Endothelial cell of umbilical vein (primary cell): ENCODE measurements around the gene ZFYVE21. TPM values are rescaled to one million over a fixed set of nuclear protein-coding genes. Genes with fewer than 3 reads are reported as not detected.

ENCODE experiments used
- BruUV-seq: library from RNA; stranded (reverse); fragments of 400-500 nt; replicated peaks from 2 replicates; lab custom pipeline; 2021; lab: Mats Ljungman, UMichigan
- CTCF ChIA-PET: fragments of 300-600, 350-600 bp; sonication (Branson Sonifier 250); formaldehyde crosslinking; loops from one replicate; lab custom pipeline; 2021; ENCODE audit warnings: antibody characterized with exemption, inconsistent platforms; lab: Charles Lee
- POLR2A ChIA-PET: fragments of 300-600, 350-600 bp; sonication (Branson Sonifier 250); formaldehyde crosslinking; loops from one replicate; lab custom pipeline; 2021; ENCODE audit warnings: antibody characterized with exemption, inconsistent platforms; lab: Charles Lee
- DNase-seq: peaks from one replicate; pipeline ENCODE4 v3.0.0-alpha.2; 2011; ENCODE audit warnings: low read depth, low spot score
- FAIRE-seq: peaks from 2 replicates; lab custom pipeline; 2011; peaks lifted over from hg19 to GRCh38; lab: Jason Lieb, UNC
- H2AFZ ChIP-seq: 2 replicates; pipeline ENCODE4 v1.6.0; 2012; ENCODE audit warnings: low read depth, low read length, control low read depth, inconsistent platforms
- H3K27ac ChIP-seq: 2 replicates; pipeline ENCODE4 v1.5.1; 2011; ENCODE audit warnings: low read depth, mild to moderate bottlenecking, control low read depth, low read length, moderate library complexity; ENCODE audit not compliant: insufficient read depth
- H3K27me3 ChIP-seq, 2 experiments: 2 replicates each; pipeline versions ENCODE4 v1.6.0 to v1.6.1; 2011; ENCODE audit warnings: low read length in 2 of 2, mixed read lengths in 1 of 2; ENCODE audit not compliant: control insufficient read depth in 2 of 2, insufficient read depth in 2 of 2
- H3K36me3 ChIP-seq, 2 experiments: 2 replicates in 1 of 2; 3 replicates in 1 of 2; pipeline ENCODE4 v1.5.1; 2011; ENCODE audit warnings: low read length in 2 of 2, mild to moderate bottlenecking in 1 of 2, moderate library complexity in 1 of 2; ENCODE audit not compliant: control insufficient read depth in 2 of 2, insufficient read depth in 2 of 2; ENCODE audit errors: extremely low read depth in 1 of 2
- H3K4me1 ChIP-seq: 3 replicates; pipeline ENCODE4 v1.5.1; 2011; ENCODE audit warnings: mild to moderate bottlenecking, low read length; ENCODE audit not compliant: control insufficient read depth, insufficient read depth; ENCODE audit errors: extremely low read depth
- H3K4me2 ChIP-seq: 2 replicates; pipeline ENCODE4 v1.6.1; 2011; ENCODE audit warnings: low read length, control low read depth, mixed read lengths; ENCODE audit not compliant: insufficient read depth
- H3K4me3 ChIP-seq, 3 experiments: fragments of 200-600 bp in 1 of 3; sonication (generic), shearing (Covaris generic) in 1 of 3; replicated peaks in 1 of 3; 2 replicates each; pipeline ENCODE4 v1.5.1; 2011 to 2016; ENCODE audit warnings: control low read depth in 3 of 3, low read length in 3 of 3, mild to moderate bottlenecking in 2 of 3, inconsistent platforms in 1 of 3, low read depth in 1 of 3, moderate library complexity in 1 of 3; ENCODE audit not compliant: insufficient read depth in 1 of 3
- H3K79me2 ChIP-seq: 2 replicates; pipeline ENCODE4 v1.6.0; 2012; ENCODE audit warnings: low read length, inconsistent platforms; ENCODE audit not compliant: control insufficient read depth, insufficient read depth
- H3K9ac ChIP-seq: replicated peaks from 2 replicates; pipeline ENCODE3; 2011; ENCODE audit warnings: low read length, control low read depth; ENCODE audit not compliant: insufficient read depth; ENCODE audit errors: extremely low read depth
- H3K9me1 ChIP-seq: replicated peaks from 3 replicates; pipeline ENCODE4 v1.6.0; 2011; ENCODE audit warnings: mild to moderate bottlenecking, low read length; ENCODE audit not compliant: control insufficient read depth, insufficient read depth; ENCODE audit errors: extremely low read depth
- H3K9me3 ChIP-seq: replicated peaks from 2 replicates; pipeline ENCODE4 v1.5.1; 2012; ENCODE audit warnings: low read length, inconsistent platforms; ENCODE audit not compliant: control insufficient read depth, insufficient read depth
- H4K20me1 ChIP-seq: replicated peaks from 2 replicates; pipeline ENCODE3; 2011; ENCODE audit warnings: mild to moderate bottlenecking, low read length; ENCODE audit not compliant: control insufficient read depth, insufficient read depth; ENCODE audit errors: extremely low read depth
- CTCF ChIP-seq, 2 donors: IDR thresholded peaks; 1 replicate in 1 of 2; 2 replicates in 1 of 2; pipeline ENCODE4 v1.5.1; 2011; ENCODE audit warnings: low read length in 2 of 2, mild to moderate bottlenecking in 2 of 2, moderate library complexity in 2 of 2, control low read depth in 1 of 2, inconsistent platforms in 1 of 2, low read depth in 1 of 2; ENCODE audit not compliant: insufficient read depth in 1 of 2; ENCODE audit errors: extremely low read depth in 1 of 2
- EZH2 ChIP-seq: IDR thresholded peaks from 2 replicates; pipeline ENCODE4 v1.6.1; 2012; ENCODE audit warnings: borderline replicate concordance, low read depth, mild to moderate bottlenecking, moderate library complexity, low read length, inconsistent platforms; ENCODE audit not compliant: severe bottlenecking
- FOS ChIP-seq: IDR thresholded peaks from 2 replicates; pipeline ENCODE4 v1.6.1; 2011; ENCODE audit warnings: mild to moderate bottlenecking, low read length, moderate library complexity, borderline replicate concordance; ENCODE audit not compliant: insufficient read depth
- GATA2 ChIP-seq: IDR thresholded peaks from 2 replicates; pipeline ENCODE4 v1.7.0; 2011; ENCODE audit warnings: low read depth, mild to moderate bottlenecking, moderate library complexity, mixed read lengths, low read length; ENCODE audit not compliant: insufficient read length, insufficient read depth
- JUN ChIP-seq: IDR thresholded peaks from 2 replicates; pipeline ENCODE4 v1.6.1; 2011; ENCODE audit warnings: borderline replicate concordance, low read depth; ENCODE audit not compliant: insufficient read length, insufficient read depth
- MAX ChIP-seq: IDR thresholded peaks from 2 replicates; pipeline ENCODE4 v1.6.1; 2011; ENCODE audit not compliant: insufficient read depth, insufficient read length
- MYC ChIP-seq: IDR thresholded peaks from one replicate; pipeline ENCODE4 v1.6.1; 2011; ENCODE audit warnings: mild to moderate bottlenecking, low read depth, low read length
- POLR2A ChIP-seq: IDR thresholded peaks from 2 replicates; pipeline ENCODE4 v1.6.1; 2012; ENCODE audit warnings: low read depth, mild to moderate bottlenecking, control low read depth, low read length
- POLR2AphosphoS5 ChIP-seq: IDR thresholded peaks from 2 replicates; pipeline ENCODE4 v1.6.1; 2012; ENCODE audit warnings: low read depth, mild to moderate bottlenecking, control low read depth, low read length, moderate library complexity; ENCODE audit not compliant: insufficient read depth
- dilution Hi-C: fragments of 300-500 bp; cut with MboI; formaldehyde crosslinking; loops from one replicate; pipeline ENCODE4 v1.15.0; 2019; ENCODE audit warnings: low sequenced_read_pairs; ENCODE audit not compliant: extremely low pct_ligation_motif_present
- intact Hi-C: fragments of 100-400 bp; cut with micrococcal nuclease; formaldehyde crosslinking; loops from one replicate; pipeline ENCODE4 v1.10.0; 2022
- polyA plus RNA-seq, 4 experiments: library from polyadenylated mRNA; depleted of rRNA in 3 of 4; stranded (reverse) in 3 of 4; unstranded in 1 of 4; fragments of >200 nt; gene quantifications; 2 replicates each; pipeline versions ENCODE4 v1.2.1 to v1.2.3, GENCODE V29; 2011 to 2012; ENCODE audit warnings: missing spikeins in 1 of 4
- total RNA-seq: library from RNA; stranded (reverse); gene quantifications from 2 replicates; pipeline ENCODE4 v1.2.3, GENCODE V29; 2021

Gene ZFYVE21
- total and polyA plus RNA-seq, 2 donors (not counting 3 experiments of a cell fraction or from before 2014, with no cell fraction given): 54.5 to 98.3 TPM

GRCh38 chr14:103741876-103742275 is 26.3 kb downstream of the ZFYVE21 start:
- Histone ChIP-seq H2AFZ (no peak overlapping the region), H3K4me3 (no peak overlapping the region), H3K4me1 (peaks cover 14% of the 10 kb centered on the region), H3K27me3 (no peaks in the 10 kb centered on the region), H3K9ac (no peak overlapping the region), H3K79me2 (no peaks in the 10 kb centered on the region), H3K36me3 (peaks cover 0 to 29% of the 10 kb centered on the region in 2 experiments), H3K9me3 (no peaks in the 10 kb centered on the region), H3K4me2 (peak overlapping the region; percentile 9), H3K27ac (no peak overlapping the region), H4K20me1 (no peaks in the 10 kb centered on the region), H3K9me1 (no peaks in the 10 kb centered on the region)
- CTCF ChIA-PET: interaction anchor here (0.6 to 1.1 kb wide), 3 partner anchors 50 to 178 kb away, joined by 3 to 6 read pairs (median 3); no protein-coding TSS in a partner anchor
- POLR2A ChIA-PET: no interaction called here
- intact Hi-C loops (no loop called here), dilution Hi-C loops (no loop called here)
- no peak for FAIRE-seq
- TF ChIP-seq JUN (no peak), FOS (no peak), EZH2 (no peak), CTCF (IDR thresholded peaks at IDR 0.05; ENCODE audit: extremely low read depth in 1 of 2, insufficient read depth in 1 of 2, low read depth in 1 of 2, low read length in 2 of 2) (no peak), GATA2 (no peak), MAX (no peak), POLR2AphosphoS5 (no peak), POLR2A (no peak), MYC (no peak)
- no peak for DNase-seq
- TSS peak; percentile 27 for BruUV-seq
